ENCODE measurements around the gene RIMBP2. TPM values are rescaled to one million over a fixed set of nuclear protein-coding genes. Genes with fewer than 3 reads are reported as not detected.

Gene RIMBP2
- total RNA-seq, 1 experiment from 2014 or later: not detected

- no TSS peak for BruUV-seq (replicated peaks)
- TF ChIP-seq CTCF (IDR thresholded peaks at IDR 0.05; ENCODE audit: unreplicated experiment): no peak
- ChIA-PET POLR2A (interaction anchor here (0.6 kb wide), 1 partner anchor 113 kb away, joined by 3 read pairs; no protein-coding TSS in a partner anchor), CTCF (interaction anchor here (0.6 kb wide), 1 partner anchor 123 kb away, joined by 3 read pairs; no protein-coding TSS in a partner anchor)
- Mint-ChIP-seq H3K4me1 (ENCODE audit: insufficient read depth, unreplicated experiment) (no peaks in the 10 kb centered on the region), H3K36me3 (ENCODE audit: insufficient read depth, unreplicated experiment) (no peaks in the 10 kb centered on the region), H3K27me3 (ENCODE audit: insufficient read depth, unreplicated experiment) (peaks cover 11% of the 10 kb centered on the region), H3K27ac (ENCODE audit: low read depth, unreplicated experiment) (no peak overlapping the region), H3K4me3 (ENCODE audit: unreplicated experiment) (no peak overlapping the region), H3K9me3 (ENCODE audit: unreplicated experiment) (no peaks in the 10 kb centered on the region)
- intact Hi-C loops (cut with micrococcal nuclease): no loop called here
- no peak for DNase-seq (ENCODE audit: unreplicated experiment)
Measured at GRCh38 chr12:130625201-130625600, 90.9 kb downstream of the RIMBP2 start.

- H3K27ac Mint-ChIP-seq (ENCODE audit: low read depth, unreplicated experiment): no peak overlapping the region
- no TSS peak for BruUV-seq (replicated peaks)
- H3K4me1 Mint-ChIP-seq (ENCODE audit: insufficient read depth, unreplicated experiment): no peaks in the 10 kb centered on the region
- ChIA-PET POLR2A (no interaction called here), CTCF (no interaction called here)
- no peak for DNase-seq (ENCODE audit: unreplicated experiment)
- no peak overlapping the region for H3K4me3 Mint-ChIP-seq (ENCODE audit: unreplicated experiment)
- peaks cover 8% of the 10 kb centered on the region for H3K36me3 Mint-ChIP-seq (ENCODE audit: insufficient read depth, unreplicated experiment)
- TF ChIP-seq CTCF (IDR thresholded peaks at IDR 0.05; ENCODE audit: unreplicated experiment): no peak
- intact Hi-C loops (cut with micrococcal nuclease): no loop called here
- H3K9me3 Mint-ChIP-seq (ENCODE audit: unreplicated experiment): no peaks in the 10 kb centered on the region
- no peaks in the 10 kb centered on the region for H3K27me3 Mint-ChIP-seq (ENCODE audit: insufficient read depth, unreplicated experiment)
Measured at GRCh38 chr12:130622803-130623202, 93.3 kb downstream of the RIMBP2 start.

DNA sequence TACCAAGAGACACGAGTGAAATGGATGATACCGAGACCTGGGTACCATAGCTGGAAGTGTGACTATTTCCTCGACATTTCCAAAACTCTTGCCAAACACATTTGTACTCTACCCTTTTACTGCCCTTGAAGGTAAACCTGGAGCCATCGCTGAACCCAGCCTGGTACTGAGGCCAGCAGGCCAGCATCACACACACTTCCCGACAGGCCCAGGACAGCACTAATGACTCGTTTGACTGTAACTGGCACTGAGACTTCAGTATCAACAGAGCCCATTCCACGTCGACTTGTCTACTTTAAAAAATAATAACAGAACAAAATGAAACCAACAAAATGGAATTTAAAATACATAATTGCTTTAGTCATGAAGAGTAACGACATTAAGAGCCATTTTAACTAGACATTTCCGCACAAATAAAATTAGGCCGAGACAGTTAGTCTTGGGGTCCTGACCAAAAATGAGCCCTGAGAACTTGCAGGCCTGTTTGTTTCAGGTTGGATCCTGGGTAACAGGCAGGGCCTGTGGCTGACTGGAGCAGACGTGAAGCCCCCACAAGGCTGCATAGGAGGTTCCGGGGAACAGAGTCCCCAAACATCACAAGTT, 94.3 kb downstream of the RIMBP2 start:
- no peak overlapping the region for H3K4me3 Mint-ChIP-seq (ENCODE audit: unreplicated experiment)
- H3K9me3 Mint-ChIP-seq (ENCODE audit: unreplicated experiment): no peaks in the 10 kb centered on the region
- no peak for DNase-seq (ENCODE audit: unreplicated experiment)
- no peaks in the 10 kb centered on the region for H3K27me3 Mint-ChIP-seq (ENCODE audit: insufficient read depth, unreplicated experiment)
- intact Hi-C loops (cut with micrococcal nuclease): no loop called here
- POLR2A ChIA-PET: no interaction called here
- no peaks in the 10 kb centered on the region for H3K4me1 Mint-ChIP-seq (ENCODE audit: insufficient read depth, unreplicated experiment)
- no peak for TF ChIP-seq CTCF (IDR thresholded peaks at IDR 0.05; ENCODE audit: unreplicated experiment)
- no peak overlapping the region for H3K27ac Mint-ChIP-seq (ENCODE audit: low read depth, unreplicated experiment)
- CTCF ChIA-PET: interaction anchor here (0.7 kb wide), 1 partner anchor 28 kb away, joined by 3 read pairs; no protein-coding TSS in a partner anchor
- H3K36me3 Mint-ChIP-seq (ENCODE audit: insufficient read depth, unreplicated experiment): peaks cover 8% of the 10 kb centered on the region
- BruUV-seq (replicated peaks): no TSS peak

- intact Hi-C loops (cut with micrococcal nuclease): no loop called here
- no peak overlapping the region for H3K4me3 Mint-ChIP-seq (ENCODE audit: unreplicated experiment)
- ChIA-PET CTCF (no interaction called here), POLR2A (no interaction called here)
- BruUV-seq (replicated peaks): no TSS peak
- H3K27ac Mint-ChIP-seq (ENCODE audit: low read depth, unreplicated experiment): no peak overlapping the region
- DNase-seq (ENCODE audit: unreplicated experiment): no peak
- H3K36me3 Mint-ChIP-seq (ENCODE audit: insufficient read depth, unreplicated experiment): peaks cover 8% of the 10 kb centered on the region
- no peaks in the 10 kb centered on the region for H3K9me3 Mint-ChIP-seq (ENCODE audit: unreplicated experiment)
- H3K4me1 Mint-ChIP-seq (ENCODE audit: insufficient read depth, unreplicated experiment): no peaks in the 10 kb centered on the region
- no peaks in the 10 kb centered on the region for H3K27me3 Mint-ChIP-seq (ENCODE audit: insufficient read depth, unreplicated experiment)
- TF ChIP-seq CTCF (IDR thresholded peaks at IDR 0.05; ENCODE audit: unreplicated experiment): no peak
Measured at GRCh38 chr12:130620756-130621155, 95.3 kb downstream of the RIMBP2 start.

All from MCF 10A (cell line).